Kidney epithelial cell (primary cell): Measurements from ENCODE around the gene AGL. TPM values are rescaled to one million over a fixed set of nuclear protein-coding genes. Genes with fewer than 3 reads are reported as not detected.

Experiments
- DNase-seq: peaks from one replicate; pipeline ENCODE4 v3.0.0-alpha.2; 2010; ENCODE audit warnings: low read depth
- H3K27me3 ChIP-seq: 2 replicates; pipeline ENCODE4 v1.6.0; 2011; ENCODE audit warnings: low read length; ENCODE audit not compliant: control insufficient read depth, insufficient read depth
- H3K36me3 ChIP-seq: 2 replicates; pipeline ENCODE4 v1.5.1; 2011; ENCODE audit warnings: low read length; ENCODE audit not compliant: control insufficient read depth, insufficient read depth
- H3K4me3 ChIP-seq: 2 replicates; pipeline ENCODE4 v1.5.1; 2011; ENCODE audit warnings: low read depth, mild to moderate bottlenecking, control low read depth, low read length
- CTCF ChIP-seq: IDR thresholded peaks from 2 replicates; pipeline ENCODE4 v1.5.1; 2011; ENCODE audit warnings: mild to moderate bottlenecking, moderate library complexity, low read length, control low read depth, inconsistent platforms; ENCODE audit not compliant: insufficient read depth, poor library complexity, severe bottlenecking
- total RNA-seq: library from RNA; depleted of rRNA; stranded (reverse); fragments of >200 nt; gene quantifications from 2 replicates; pipeline ENCODE4 v1.2.3, GENCODE V29; 2015

AGL gene
- total RNA-seq, 1 donor from 2014 or later, result 15.4 TPM

- no peaks in the 10 kb centered on the region for H3K36me3 ChIP-seq
- TF ChIP-seq CTCF, result no peak
- no peak for DNase-seq
These were observed 38.4 kb upstream of the AGL start for GRCh38 chr1:99811747-99812146.

GRCh38 chr1:99814373-99814900 lies 35.7 kb upstream of the AGL start:
- Histone ChIP-seq H3K27me3 (no peaks in the 10 kb centered on the region), H3K4me3 (no peak overlapping the region), H3K36me3 (no peaks in the 10 kb centered on the region)
- no peak for DNase-seq
- no peak for TF ChIP-seq CTCF

More at GRCh38 chr1:99811747-99812146, 38.4 kb upstream of the AGL start:
- no peak overlapping the region for H3K4me3 ChIP-seq
- H3K27me3 ChIP-seq, result no peaks in the 10 kb centered on the region

- no peaks in the 10 kb centered on the region for H3K27me3 ChIP-seq
- no peak for TF ChIP-seq CTCF
- no peak overlapping the region for H3K4me3 ChIP-seq
- H3K36me3 ChIP-seq, result no peaks in the 10 kb centered on the region
- DNase-seq, result no peak
These were observed 33.5 kb upstream of the AGL start for GRCh38 chr1:99816656-99817055.

- Histone ChIP-seq H3K27me3 (no peaks in the 10 kb centered on the region), H3K4me3 (no peak overlapping the region), H3K36me3 (no peaks in the 10 kb centered on the region)
- TF ChIP-seq CTCF, result no peak
- DNase-seq, result no peak
These were observed 32.0 kb upstream of the AGL start for GRCh38 chr1:99818063-99818699.

- Histone ChIP-seq H3K36me3 (no peaks in the 10 kb centered on the region), H3K4me3 (no peak overlapping the region), H3K27me3 (no peaks in the 10 kb centered on the region)
- no peak for DNase-seq
- TF ChIP-seq CTCF, result no peak
These were observed 29.6 kb upstream of the AGL start for GRCh38 chr1:99820546-99820945.

- DNase-seq, result no peak
- Histone ChIP-seq H3K36me3 (no peaks in the 10 kb centered on the region), H3K4me3 (no peak overlapping the region), H3K27me3 (no peaks in the 10 kb centered on the region)
- TF ChIP-seq CTCF, result no peak
These were observed 25.1 kb upstream of the AGL start for GRCh38 chr1:99825098-99825497.
